HG02678 (cell line): ENCODE data around the gene MON2.
A peak's percentile ranks its signal among the peaks of the same experiment; 100 is the strongest.

Source experiments
- ATAC-seq: cut with Tn5 transposase; IDR thresholded peaks from one replicate; pipeline ENCODE4 v1.9.1; 2021; ENCODE audit warnings: mild to moderate bottlenecking, moderate library complexity; ENCODE audit not compliant: unreplicated experiment

Gene MON2

GRCh38 chr12:62605981-62606380, 139.4 kb downstream of the MON2 start:
- no peak for ATAC-seq

- ATAC-seq, result no peak
Measured at GRCh38 chr12:62606654-62607053, 140.0 kb downstream of the MON2 start.

GRCh38 chr12:62613081-62613480, 146.5 kb downstream of the MON2 start:
- ATAC-seq, result no peak

- no peak for ATAC-seq
Measured at GRCh38 chr12:62618319-62618718, 151.7 kb downstream of the MON2 start.

GRCh38 chr12:62618930-62619329, 152.3 kb downstream of the MON2 start:
- ATAC-seq, result no peak

GRCh38 chr12:62621101-62621638, 154.5 kb downstream of the MON2 start:
- no peak for ATAC-seq

GRCh38 chr12:62622177-62622576, 155.6 kb downstream of the MON2 start:
- no peak for ATAC-seq

GRCh38 chr12:62625228-62625627, 158.6 kb downstream of the MON2 start:
- no peak for ATAC-seq

- ATAC-seq, result no peak
Measured at GRCh38 chr12:62627181-62627580, 160.6 kb downstream of the MON2 start.

- no peak for ATAC-seq
Measured at GRCh38 chr12:62629413-62629812, 162.8 kb downstream of the MON2 start.

- ATAC-seq, result no peak
Measured at GRCh38 chr12:62629971-62630739, 163.5 kb downstream of the MON2 start.

- ATAC-seq, result peak; percentile 73
Measured at GRCh38 chr12:62631471-62632410, 165.1 kb downstream of the MON2 start.

GRCh38 chr12:62632411-62632918, 165.8 kb downstream of the MON2 start:
- ATAC-seq, result peak; percentile 50

- no peak for ATAC-seq
Measured at GRCh38 chr12:62635649-62636048, 169.0 kb downstream of the MON2 start.

- no peak for ATAC-seq
Measured at GRCh38 chr12:62637679-62638078, 171.1 kb downstream of the MON2 start.

- peak; percentile 79 for ATAC-seq
Measured at GRCh38 chr12:62640910-62641448, 174.4 kb downstream of the MON2 start.

GRCh38 chr12:62642486-62642885, 175.9 kb downstream of the MON2 start:
- ATAC-seq, result no peak

GRCh38 chr12:62643486-62643885, 176.9 kb downstream of the MON2 start:
- no peak for ATAC-seq

GRCh38 chr12:62646566-62646965, 179.9 kb downstream of the MON2 start:
- no peak for ATAC-seq

GRCh38 chr12:62647586-62647985, 181.0 kb downstream of the MON2 start:
- ATAC-seq, result no peak
